ENCODE results near the gene CFAP92.

Gene CFAP92

GRCh38 chr3:128864351-128864811 is 129.5 kb downstream of the CFAP92 start:
- no peak for DNase-seq

- peak; percentile 37 for DNase-seq
These were observed 130.3 kb downstream of the CFAP92 start for GRCh38 chr3:128863560-128863959.

DNA sequence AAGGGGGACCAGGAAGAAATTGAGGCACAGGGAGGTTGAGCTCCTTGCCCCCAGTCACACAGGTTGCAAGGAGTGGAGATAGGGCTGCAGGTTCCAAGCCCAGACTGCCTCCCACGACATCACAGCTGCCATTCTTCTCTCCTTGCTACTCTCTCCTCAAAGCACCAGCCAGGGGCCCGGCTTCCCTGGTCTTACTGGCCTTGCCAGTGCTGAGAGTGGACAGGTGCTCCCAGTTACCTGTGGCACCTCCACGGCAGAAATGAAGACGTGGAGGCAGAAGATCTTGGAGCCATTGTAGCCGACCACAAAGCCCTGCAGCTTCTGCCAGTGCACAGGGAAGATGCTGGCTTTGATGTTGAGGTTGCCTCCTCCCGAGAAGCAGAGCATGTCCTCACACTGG is 132.4 kb downstream of the CFAP92 start:
- no peak for DNase-seq
